PC-3 (cell line): ENCODE measurements around the gene IZUMO1. TPM values are rescaled to one million over a fixed set of nuclear protein-coding genes. Genes with fewer than 3 reads are reported as not detected.
A peak's percentile ranks its signal among the peaks of the same experiment; 100 is the strongest.

Experiments
- ATAC-seq: fragments of 200-7000 bp; cut with Tn5 transposase; 2 replicates; pipeline ENCODE4 v1.9.1; 2020; ENCODE audit warnings: mild to moderate bottlenecking, moderate library complexity
- Bru-seq: library from RNA; stranded (reverse); fragments of 400-500 nt; gene quantifications from one replicate; lab custom pipeline; 2021; lab: Mats Ljungman, UMichigan
- BruChase-seq, 2 experiments: library from RNA; stranded (reverse); fragments of 400-500 nt; gene quantifications; one replicate each; lab custom pipeline; 2021; lab: Mats Ljungman, UMichigan
- BruUV-seq: library from RNA; stranded (reverse); fragments of 400-500 nt; replicated peaks from 2 replicates; lab custom pipeline; 2021; lab: Mats Ljungman, UMichigan
- CTCF ChIA-PET: fragments of 300-600 bp; sonication (Branson Sonifier 250); formaldehyde crosslinking; loops from one replicate; lab custom pipeline; 2022; ENCODE audit warnings: antibody characterized with exemption; lab: Charles Lee
- POLR2A ChIA-PET: fragments of 300-600 bp; sonication (Branson Sonifier 250); formaldehyde crosslinking; loops from one replicate; lab custom pipeline; 2022; ENCODE audit warnings: antibody characterized with exemption; ENCODE audit not compliant: unreplicated experiment; lab: Charles Lee
- DNase-seq: peaks from one replicate; pipeline ENCODE4 v3.0.0-alpha.2; 2015
- H2AFZ ChIP-seq: fragments of 300-600 bp; sonication (generic); 2 replicates; pipeline ENCODE4 v1.6.0; 2016; ENCODE audit warnings: antibody characterized with exemption, low read length
- H3F3A ChIP-seq: fragments of 300-600 bp; sonication (generic); one replicate; pipeline ENCODE4 v1.6.0; 2017; ENCODE audit warnings: antibody characterized with exemption, low read length, control low read depth, mild to moderate bottlenecking; ENCODE audit not compliant: unreplicated experiment
- H3K27ac ChIP-seq: fragments of 300-600 bp; sonication (generic); 2 replicates; pipeline ENCODE4 v1.5.1; 2016; ENCODE audit warnings: mild to moderate bottlenecking, low read length
- H3K27me3 ChIP-seq: fragments of 300-600 bp; sonication (generic); 2 replicates; pipeline ENCODE4 v1.6.1; 2016; ENCODE audit warnings: low read length, mixed read lengths
- H3K36me3 ChIP-seq: fragments of 300-600 bp; sonication (generic); 2 replicates; pipeline ENCODE4 v1.6.1; 2016; ENCODE audit warnings: low read depth, mixed run types, low read length, mixed read lengths
- H3K4me1 ChIP-seq: fragments of 300-600 bp; sonication (generic); 2 replicates; pipeline ENCODE4 v1.5.1; 2016; ENCODE audit warnings: low read length; ENCODE audit not compliant: insufficient read depth
- H3K4me2 ChIP-seq: fragments of 300-600 bp; sonication (generic); 2 replicates; pipeline ENCODE4 v1.6.0; 2016; ENCODE audit warnings: low read length
- H3K4me3 ChIP-seq: fragments of 300-600 bp; sonication (generic); 2 replicates; pipeline ENCODE4 v1.5.1; 2016; ENCODE audit warnings: mild to moderate bottlenecking, low read length, mixed read lengths
- H3K79me2 ChIP-seq: fragments of 300-600 bp; sonication (generic); 2 replicates; pipeline ENCODE4 v1.6.1; 2017; ENCODE audit warnings: low read length, mixed read lengths
- H3K9ac ChIP-seq: fragments of 300-600 bp; sonication (generic); 2 replicates; pipeline ENCODE4 v1.6.0; 2016; ENCODE audit warnings: mild to moderate bottlenecking, low read length
- H3K9me2 ChIP-seq: fragments of 300-600 bp; sonication (generic); replicated peaks from 2 replicates; pipeline ENCODE4 v1.6.1; 2016; ENCODE audit warnings: mixed run types, low read length, mixed read lengths
- H3K9me3 ChIP-seq: fragments of 300-600 bp; sonication (generic); 2 replicates; pipeline ENCODE4 v1.6.1; 2016; ENCODE audit warnings: low read length, mixed read lengths
- H4K20me1 ChIP-seq: fragments of 300-600 bp; sonication (generic); 2 replicates; pipeline ENCODE4 v1.6.1; 2016; ENCODE audit warnings: low read length, mixed read lengths
- EZH2 ChIP-seq: fragments of 300-600 bp; sonication (generic); IDR thresholded peaks from one replicate; pipeline ENCODE4 v1.6.1; 2017; ENCODE audit warnings: antibody characterized with exemption, mild to moderate bottlenecking, low read length; ENCODE audit not compliant: unreplicated experiment
- EZH2phosphoT487 ChIP-seq: fragments of 300-600 bp; sonication (generic); IDR thresholded peaks from 2 replicates; pipeline ENCODE4 v1.6.1; 2018; ENCODE audit warnings: mild to moderate bottlenecking, antibody characterized with exemption, low read length, borderline replicate concordance
- intact Hi-C: fragments of 100-400 bp; cut with micrococcal nuclease; formaldehyde crosslinking; loops from 2 replicates; pipeline ENCODE4 v1.9.0; 2023
- long read RNA-seq: library from polyadenylated mRNA; unstranded; transcript quantifications from one replicate; pipeline ENCODE4 v2.0.0, GENCODE V29; 2021; ENCODE audit not compliant: unreplicated experiment
- total RNA-seq: library from RNA; depleted of rRNA; stranded (reverse); fragments of >200 nt; gene quantifications from 2 replicates; pipeline ENCODE4 v1.2.3, GENCODE V29; 2014; rRNA removed
- TF ChIP-seq, protein P1 (sequence below): fragments of 300-600 bp; sonication (generic); conservative IDR thresholded peaks from 2 replicates; pipeline ENCODE4 v1.5.1; 2017; ENCODE audit warnings: antibody characterized with exemption, low read depth, mild to moderate bottlenecking, low read length

Gene IZUMO1
- not detected in 2 replicates for total RNA-seq
- Bru-seq, nascent RNA: percentile 40 among the genes with signal in this experiment
- BruChase-seq, experiment 1, labeled RNA remaining after a 6-hour chase: percentile 51 among the genes with signal in this experiment
- percentile 41 among the genes with signal in this experiment for BruChase-seq, experiment 2, labeled RNA remaining after a 2-hour chase
- long read RNA-seq, partial matches to known transcripts: 1 of 1 reads
- long read RNA-seq, other reads (novel, unspliced or antisense): 0 of 1 reads

GRCh38 chr19:48746738-48747575 lies at the start of gene IZUMO1:
Gene IZUMO1, minus strand, starts transcription at chr19:48746909. Its CDS starts 1,050 bp downstream, at chr19:48745859.
- H3K9ac ChIP-seq: no peak within 1 kb of the TSS
- H3K27me3 ChIP-seq: no peaks in the 10 kb centered on the region
- POLR2A ChIA-PET: no interaction called here

GRCh38 chr19:48795685-48796070 lies 49.0 kb upstream of the IZUMO1 start:
- no peaks in the 10 kb centered on the region for H3K9me3 ChIP-seq
- H3K79me2 ChIP-seq: no peaks in the 10 kb centered on the region
- ChIA-PET CTCF (interaction anchor here (0.5 to 1.5 kb wide), 7 partner anchors 25 to 293 kb away, joined by 3 to 7 read pairs (median 3); partner anchors contain the start of gene HSD17B14), POLR2A (interaction anchor here (0.7 kb wide), 1 partner anchor 58 kb away, joined by 3 read pairs; no protein-coding TSS in a partner anchor)
- H3K4me3 ChIP-seq: peak overlapping the region; percentile 61; the same call in 1 of the 2 replicates
- H3K9ac ChIP-seq: no peak overlapping the region
- no peaks in the 10 kb centered on the region for H4K20me1 ChIP-seq
- TF ChIP-seq EZH2 (no peak), EZH2phosphoT487 (no peak)
- TF ChIP-seq, protein P1, sequence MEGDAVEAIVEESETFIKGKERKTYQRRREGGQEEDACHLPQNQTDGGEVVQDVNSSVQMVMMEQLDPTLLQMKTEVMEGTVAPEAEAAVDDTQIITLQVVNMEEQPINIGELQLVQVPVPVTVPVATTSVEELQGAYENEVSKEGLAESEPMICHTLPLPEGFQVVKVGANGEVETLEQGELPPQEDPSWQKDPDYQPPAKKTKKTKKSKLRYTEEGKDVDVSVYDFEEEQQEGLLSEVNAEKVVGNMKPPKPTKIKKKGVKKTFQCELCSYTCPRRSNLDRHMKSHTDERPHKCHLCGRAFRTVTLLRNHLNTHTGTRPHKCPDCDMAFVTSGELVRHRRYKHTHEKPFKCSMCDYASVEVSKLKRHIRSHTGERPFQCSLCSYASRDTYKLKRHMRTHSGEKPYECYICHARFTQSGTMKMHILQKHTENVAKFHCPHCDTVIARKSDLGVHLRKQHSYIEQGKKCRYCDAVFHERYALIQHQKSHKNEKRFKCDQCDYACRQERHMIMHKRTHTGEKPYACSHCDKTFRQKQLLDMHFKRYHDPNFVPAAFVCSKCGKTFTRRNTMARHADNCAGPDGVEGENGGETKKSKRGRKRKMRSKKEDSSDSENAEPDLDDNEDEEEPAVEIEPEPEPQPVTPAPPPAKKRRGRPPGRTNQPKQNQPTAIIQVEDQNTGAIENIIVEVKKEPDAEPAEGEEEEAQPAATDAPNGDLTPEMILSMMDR: no peak
- no peaks in the 10 kb centered on the region for H3F3A ChIP-seq
- BruUV-seq: no TSS peak
- ATAC-seq (no peak; the same call in 1 of the 2 replicates), DNase-seq (no peak)
- no peaks in the 10 kb centered on the region for H3K9me2 ChIP-seq
- no peak overlapping the region for H2AFZ ChIP-seq
- no peak overlapping the region for H3K4me2 ChIP-seq
- intact Hi-C loops: loop anchor here (1.0 kb wide), 1 partner anchor 40 kb away; no protein-coding TSS in a partner anchor
- H3K27ac ChIP-seq: no peak overlapping the region
- H3K36me3 ChIP-seq: no peaks in the 10 kb centered on the region; the same call in 1 of the 2 replicates
- no peaks in the 10 kb centered on the region for H3K27me3 ChIP-seq
- no peaks in the 10 kb centered on the region for H3K4me1 ChIP-seq

More at GRCh38 chr19:48746738-48747575, at the start of gene IZUMO1:
- no peak within 1 kb of the TSS for H2AFZ ChIP-seq
- no peak within 1 kb of the TSS for H3K4me2 ChIP-seq
- intact Hi-C loops: no loop called here
- H3K9me3 ChIP-seq: no peaks in the 10 kb centered on the region
- no peaks in the 10 kb centered on the region for H3F3A ChIP-seq
- H3K9me2 ChIP-seq: no peaks in the 10 kb centered on the region
- no peak within 1 kb of the TSS for H3K4me3 ChIP-seq
- no peaks in the 10 kb centered on the region; the same call in 1 of the 2 replicates for H3K36me3 ChIP-seq
- ATAC-seq: no peak
- TF ChIP-seq EZH2phosphoT487: no peak
- CTCF ChIA-PET: no interaction called here
- H4K20me1 ChIP-seq: no peaks in the 10 kb centered on the region
- no peak within 1 kb of the TSS for H3K27ac ChIP-seq
- H3K4me1 ChIP-seq: no peaks in the 10 kb centered on the region
- no peak for DNase-seq
- H3K79me2 ChIP-seq: peaks cover 25% of the 10 kb centered on the region
- BruUV-seq: no TSS peak
